GM19239 (cell line): ENCODE measurements around the gene LDAH.
"Not testable (repeated sequence)": the region's sequence is repeated elsewhere in the genome, so short reads cannot be mapped to it uniquely, and the experiment has no call there.

ENCODE experiments used
- DNase-seq: peaks from one replicate; pipeline ENCODE4 v3.0.0; 2011; ENCODE audit warnings: low spot score; ENCODE audit not compliant: insufficient read length
- FAIRE-seq: peaks from 2 replicates; lab custom pipeline; 2011; peaks lifted over from hg19 to GRCh38; lab: Jason Lieb, UNC

Gene LDAH

GRCh38 chr2:20725782-20726181 lies 97.1 kb downstream of the LDAH start:
- DNase-seq (no peak), FAIRE-seq (no peak)

DNA sequence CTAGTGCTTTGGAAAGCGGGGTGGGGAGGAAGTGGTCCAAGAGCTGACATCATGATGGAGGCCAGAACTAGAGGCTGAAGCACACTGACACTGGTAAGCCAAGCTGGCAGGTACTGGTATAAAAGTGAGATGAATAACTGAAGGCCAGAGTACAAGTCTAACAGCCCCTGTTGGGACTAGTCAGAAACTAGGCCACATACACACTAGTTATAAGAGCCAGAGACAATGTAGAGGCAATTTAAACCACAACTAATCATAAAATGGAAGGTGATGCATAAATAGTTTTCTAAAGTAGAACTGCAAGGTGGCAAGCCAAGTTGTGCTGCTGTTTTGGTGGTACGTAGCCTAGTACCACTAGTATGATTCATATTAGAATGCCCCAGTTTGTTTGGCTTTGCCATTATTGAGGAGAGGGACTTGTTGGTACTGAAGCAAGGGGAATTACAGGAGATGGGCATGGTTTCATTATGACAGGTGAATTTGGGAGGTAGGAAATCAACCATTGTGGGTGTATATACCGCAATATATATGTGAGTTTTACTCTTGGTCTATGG lies 98.3 kb downstream of the LDAH start:
- FAIRE-seq (no peak), DNase-seq (no peak)

- no peak for FAIRE-seq
Observed at GRCh38 chr2:20723543-20723942, 99.4 kb downstream of the LDAH start.

DNA sequence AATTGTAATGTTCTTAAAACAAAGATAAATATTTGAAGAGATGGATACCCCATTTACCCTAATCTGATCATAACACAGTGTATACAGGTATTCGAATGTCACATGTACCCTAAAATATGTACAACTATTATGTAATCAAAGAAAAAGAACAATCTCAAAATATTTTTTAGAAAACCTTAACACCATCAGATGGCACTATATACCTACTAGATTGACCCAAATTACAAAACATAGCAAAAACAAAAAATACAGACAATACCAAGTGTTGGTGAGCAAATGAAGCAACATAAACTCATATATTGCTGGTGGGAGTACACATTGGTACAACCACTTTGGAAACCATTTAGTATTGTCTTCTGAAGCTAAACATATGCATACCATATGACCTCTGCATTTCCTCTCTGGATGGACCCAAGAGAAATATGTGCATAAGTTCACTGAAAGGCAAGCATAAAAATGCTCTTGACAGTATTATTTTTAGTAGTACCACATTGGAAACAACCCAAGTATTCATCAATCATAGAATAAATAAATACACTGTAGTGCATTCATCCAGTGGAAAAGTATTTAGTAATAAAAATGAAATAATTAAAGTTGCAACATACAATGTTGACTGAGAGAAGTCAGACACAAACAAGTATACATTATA lies 100.2 kb downstream of the LDAH start:
- FAIRE-seq (no peak), DNase-seq (no peak)

More at GRCh38 chr2:20723543-20723942, 99.4 kb downstream of the LDAH start:
- DNase-seq, result no peak

GRCh38 chr2:20717641-20718040 lies 105.3 kb downstream of the LDAH start:
- DNase-seq, result no peak
- no peak for FAIRE-seq

DNA sequence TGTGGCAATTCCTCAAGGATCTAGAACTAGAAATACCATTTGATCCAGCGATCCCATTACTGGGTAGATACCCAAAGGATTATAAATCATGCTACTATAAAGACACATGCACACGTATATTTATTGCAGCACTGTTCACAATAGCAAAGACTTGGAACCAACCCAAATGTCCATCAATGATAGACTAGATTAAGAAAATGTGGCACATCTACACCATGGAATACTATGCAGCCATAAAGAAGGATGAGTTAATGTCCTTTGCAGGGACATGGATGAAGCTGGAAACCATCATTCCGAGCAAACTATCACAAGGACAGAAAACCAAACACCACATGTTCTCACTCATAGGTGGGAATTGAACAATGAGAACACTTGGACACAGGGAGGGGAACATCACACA lies 106.7 kb downstream of the LDAH start:
- not testable (repeated sequence) for FAIRE-seq, DNase-seq

GRCh38 chr2:20714412-20714811 lies 108.5 kb downstream of the LDAH start:
- not testable (repeated sequence) for FAIRE-seq, DNase-seq

DNA sequence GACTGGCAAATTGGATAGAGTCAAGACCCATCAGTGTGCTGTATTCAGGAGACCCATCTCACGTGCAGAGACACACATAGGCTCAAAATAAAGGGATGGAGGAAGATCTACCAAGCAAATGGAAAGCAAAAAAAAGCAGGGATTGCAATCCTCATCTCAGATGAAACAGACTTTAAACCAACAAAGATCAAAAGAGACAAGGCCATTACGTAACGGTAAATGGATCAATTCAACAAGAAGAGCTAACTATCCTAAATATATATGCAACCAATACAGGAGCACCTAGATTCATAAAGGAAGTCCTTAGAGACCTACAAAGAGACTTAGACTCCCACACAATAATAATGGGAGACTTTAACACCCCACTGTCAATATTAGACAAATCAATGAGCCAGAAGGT lies 109.3 kb downstream of the LDAH start:
- not testable (repeated sequence) for FAIRE-seq, DNase-seq

DNA sequence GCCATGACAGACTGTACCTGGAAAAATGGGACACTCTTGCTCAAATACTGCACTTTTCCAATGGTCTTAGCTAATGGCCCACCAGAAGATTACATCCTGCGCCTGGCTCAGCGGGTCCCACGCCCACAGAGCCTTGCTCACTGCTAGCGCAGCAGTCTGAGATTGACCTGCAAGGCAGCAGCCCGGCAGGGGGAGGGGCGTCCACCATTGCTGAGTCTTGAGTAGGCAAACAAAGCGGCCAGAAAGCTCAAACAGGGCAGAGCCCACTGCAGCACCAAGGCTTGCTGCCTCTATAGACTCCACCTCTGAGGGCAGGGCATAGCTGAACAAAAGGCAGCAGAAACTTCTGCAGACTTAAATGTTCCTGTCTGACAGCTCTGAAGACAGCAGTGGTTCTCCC lies 111.3 kb downstream of the LDAH start:
- not testable (repeated sequence) for DNase-seq, FAIRE-seq

DNA sequence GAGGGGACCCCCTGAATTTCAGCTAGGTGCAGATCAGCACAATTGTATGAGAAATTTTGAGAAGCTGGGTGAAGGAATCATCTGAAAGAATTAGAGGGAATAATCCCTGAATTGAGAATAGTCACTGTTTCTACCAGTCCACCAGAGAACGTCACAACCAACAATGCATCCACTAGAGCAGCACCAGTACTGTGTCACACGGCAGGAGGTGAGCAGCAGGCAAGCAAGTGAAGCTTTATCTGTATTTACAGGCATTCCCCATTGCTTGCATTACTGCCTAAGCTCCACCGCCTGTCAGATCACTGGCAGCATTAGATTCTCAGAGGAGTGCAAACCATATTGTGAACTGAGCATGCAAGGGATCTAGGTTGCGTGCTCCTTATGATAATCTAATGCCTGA lies 115.3 kb downstream of the LDAH start:
- DNase-seq (no peak), FAIRE-seq (no peak)

DNA sequence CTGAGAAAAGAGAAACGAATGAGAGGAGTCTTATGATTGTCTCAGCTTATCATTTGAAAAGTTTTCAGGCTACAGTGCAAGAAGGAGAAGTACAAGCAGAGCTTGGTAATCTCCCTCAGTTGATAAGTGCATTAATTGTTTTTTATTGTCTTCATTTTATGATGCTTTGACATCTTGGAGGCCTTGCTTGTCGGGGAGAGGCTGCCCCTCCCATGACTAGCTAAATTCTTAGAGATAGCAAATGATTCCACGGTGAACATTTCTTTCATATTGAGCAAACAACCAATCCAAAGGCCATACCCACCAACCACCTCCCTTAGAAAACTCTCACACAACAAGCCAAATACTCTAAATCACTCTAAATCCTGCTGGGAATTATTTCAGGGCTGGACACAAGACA lies 116.1 kb downstream of the LDAH start:
- FAIRE-seq, result no peak
- DNase-seq, result no peak

DNA sequence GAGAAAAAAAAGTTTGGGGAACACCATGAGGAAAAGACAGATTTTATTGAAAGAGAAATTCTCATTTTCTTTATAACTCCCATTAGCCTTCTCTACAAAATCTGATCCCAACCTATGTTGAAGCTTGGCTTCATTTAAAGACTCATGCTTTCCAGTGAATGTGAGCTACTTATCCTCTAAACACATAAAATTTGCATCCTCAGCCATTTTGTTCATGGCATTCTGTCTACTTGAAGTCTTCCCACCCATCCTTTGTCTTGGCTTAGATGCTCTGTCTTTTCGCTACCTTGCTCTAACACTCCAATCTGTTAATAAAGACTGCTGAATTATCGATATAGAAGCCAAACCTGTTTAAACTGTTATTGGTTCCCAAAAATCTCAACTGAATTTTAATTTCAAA lies 116.7 kb downstream of the LDAH start:
- FAIRE-seq (peak; percentile 37), DNase-seq (no peak)

- DNase-seq (no peak), FAIRE-seq (no peak)
Observed at GRCh38 chr2:20704886-20705285, 118.0 kb downstream of the LDAH start.

DNA sequence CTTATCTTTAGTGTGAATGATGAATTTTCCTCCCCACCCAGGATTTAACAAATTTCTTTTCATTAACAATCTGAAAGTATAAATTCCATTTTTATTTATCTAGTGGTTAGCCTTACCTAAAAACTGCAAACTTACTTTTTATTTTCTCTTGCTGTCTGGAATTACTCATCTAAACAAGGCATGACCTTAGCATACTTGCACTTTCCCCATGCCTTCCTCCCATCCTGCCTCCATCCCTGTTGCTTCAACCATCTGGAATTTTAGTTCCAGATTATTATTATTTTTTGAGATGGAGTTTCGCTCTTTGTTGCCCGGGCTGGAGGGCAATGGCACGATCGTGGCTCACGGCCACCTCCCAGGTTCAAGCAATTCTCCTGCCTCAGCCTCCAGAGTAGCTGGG lies 120.3 kb downstream of the LDAH start:
- DNase-seq (no peak), FAIRE-seq (no peak)

DNA sequence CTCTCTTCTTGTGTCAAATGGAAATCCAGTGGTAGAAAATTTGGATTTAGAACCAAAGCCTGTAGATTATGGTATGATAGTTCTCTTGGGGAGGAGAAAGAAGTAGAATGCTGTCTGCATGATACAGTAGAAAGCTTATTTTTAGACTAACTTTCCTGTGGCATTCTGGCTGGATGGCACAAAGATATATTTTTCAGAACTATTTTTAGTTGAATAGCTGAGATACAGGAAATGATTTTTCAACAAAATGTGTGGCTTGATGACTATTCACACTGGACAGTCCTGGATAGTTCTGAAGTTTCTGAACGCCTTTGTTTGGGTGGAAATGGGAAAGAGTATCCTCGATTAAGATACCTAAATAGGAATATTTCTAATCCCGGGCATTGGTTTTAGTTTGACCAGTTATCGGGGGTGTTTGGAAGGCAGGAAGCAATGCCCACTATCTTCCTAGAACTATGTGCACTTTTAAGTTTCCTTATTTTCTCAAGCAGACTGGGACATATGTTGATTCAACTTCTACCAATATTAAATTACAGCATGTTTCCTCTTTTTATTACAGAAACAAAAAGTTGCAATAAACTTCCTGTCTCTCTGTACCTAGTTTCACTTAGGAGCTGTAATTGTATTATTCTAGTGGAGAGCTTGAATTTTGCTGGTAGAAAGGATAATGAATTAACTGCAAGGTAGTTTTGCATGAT lies 123.8 kb downstream of the LDAH start:
- no peak for FAIRE-seq

DNA sequence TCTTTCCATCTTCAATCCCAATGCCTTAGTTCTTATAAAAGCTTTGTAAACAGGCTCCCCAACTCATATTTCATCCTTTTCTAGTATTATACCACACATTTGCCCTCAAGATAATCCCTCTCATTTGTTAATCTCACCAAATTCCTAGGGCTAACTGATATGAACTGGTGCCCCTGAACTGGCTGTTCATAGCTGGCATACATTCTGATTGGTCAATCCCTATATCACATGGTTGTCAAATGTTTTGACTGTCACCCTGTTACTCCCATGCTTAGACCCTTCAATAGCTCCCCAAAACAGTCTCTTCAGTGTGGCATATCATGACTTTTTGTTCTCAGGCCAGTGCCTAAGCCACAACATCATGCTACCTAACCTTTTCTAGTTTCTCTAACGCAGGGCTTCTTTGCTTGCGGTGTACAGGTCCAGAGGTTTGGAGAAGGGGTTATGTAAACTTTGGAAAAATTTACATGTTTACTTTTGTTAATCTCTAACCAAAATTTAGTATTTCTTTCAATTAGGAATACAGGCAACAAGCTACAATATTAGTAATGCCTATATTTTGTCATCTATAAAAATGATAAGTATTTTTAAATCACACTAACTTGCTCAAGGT lies 125.5 kb downstream of the LDAH start:
- FAIRE-seq (peak; percentile 4), DNase-seq (no peak)

More for the DNA sequence above, 123.8 kb downstream of the LDAH start:
- DNase-seq, result no peak

DNA sequence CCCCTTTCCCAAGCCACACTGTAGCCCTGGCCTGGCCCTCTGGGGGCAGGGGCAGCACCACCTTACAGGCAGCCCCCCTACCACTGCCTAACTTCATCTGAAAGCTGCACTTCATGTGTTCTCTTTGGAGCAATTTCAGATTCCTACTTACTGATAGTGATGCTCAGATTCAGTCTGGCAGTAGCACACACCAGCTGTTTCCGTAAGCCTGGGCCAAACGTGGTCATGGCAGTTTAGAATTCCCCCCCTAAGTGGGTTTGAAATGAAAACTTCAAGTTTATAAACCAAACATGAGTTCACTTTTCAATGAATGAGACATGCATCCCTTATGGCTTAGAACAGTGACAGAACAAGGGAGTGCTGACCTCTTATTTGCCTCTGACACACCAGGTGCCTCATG lies 126.5 kb downstream of the LDAH start:
- FAIRE-seq, result no peak
- DNase-seq, result no peak

- no peak for DNase-seq
- no peak for FAIRE-seq
Observed at GRCh38 chr2:20693317-20693716, 129.6 kb downstream of the LDAH start.

DNA sequence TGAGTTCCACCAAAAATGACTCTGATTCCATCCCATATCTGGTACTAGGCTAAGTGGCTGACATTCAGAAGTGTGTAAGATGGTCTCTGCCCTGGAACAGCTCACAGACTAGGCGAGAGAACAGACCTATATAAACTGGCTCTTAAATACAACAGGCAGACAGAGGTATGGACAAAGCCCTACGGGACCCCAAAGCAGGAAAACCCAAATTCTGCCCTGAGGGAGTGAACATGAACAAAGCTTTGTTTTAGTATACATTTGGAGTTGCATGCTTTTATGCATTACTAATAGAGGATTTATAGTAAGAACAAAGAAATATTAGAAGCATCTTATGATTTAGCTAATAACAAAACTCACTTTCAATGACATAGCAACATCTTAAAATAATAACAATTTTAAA lies 130.8 kb downstream of the LDAH start:
- DNase-seq (no peak), FAIRE-seq (no peak)

- DNase-seq, result no peak
- no peak for FAIRE-seq
Observed at GRCh38 chr2:20691076-20691734, 131.7 kb downstream of the LDAH start.
